Common myeloid progenitor, CD34-positive (primary cell): ENCODE data around the gene MAPKAP1.

ENCODE experiments used
- CTCF ChIA-PET: fragments of 350-600 bp; sonication (Branson Sonifier 250); formaldehyde crosslinking; loops from one replicate; lab custom pipeline; 2021; ENCODE audit warnings: antibody characterized with exemption; lab: Charles Lee
- POLR2A ChIA-PET: fragments of 350-600 bp; sonication (Branson Sonifier 250); formaldehyde crosslinking; loops from one replicate; lab custom pipeline; 2021; ENCODE audit warnings: antibody characterized with exemption; lab: Charles Lee
- DNase-seq, 3 donors: peaks; one replicate each; pipeline versions ENCODE4 v3.0.0 to v3.0.0-alpha.2; 2013
- H3K27ac ChIP-seq, 2 experiments: 1 replicate in 1 of 2; 2 replicates in 1 of 2; pipeline ENCODE4 v1.7.0; 2013; ENCODE audit warnings: inconsistent platforms in 2 of 2, low read length in 2 of 2, mild to moderate bottlenecking in 2 of 2, low read depth in 1 of 2, moderate library complexity in 1 of 2; ENCODE audit not compliant: severe bottlenecking in 2 of 2, insufficient read depth in 1 of 2, poor library complexity in 1 of 2
- H3K27me3 ChIP-seq, 5 experiments: replicated peaks in 2 of 5; 1 replicate in 3 of 5; 2 replicates in 2 of 5; pipeline versions ENCODE4 v1.6.1 to v1.7.0; 2013; ENCODE audit warnings: low read length in 4 of 5, mild to moderate bottlenecking in 2 of 5, moderate library complexity in 2 of 5, inconsistent platforms in 1 of 5; ENCODE audit not compliant: insufficient read depth in 5 of 5, control insufficient read depth in 4 of 5
- H3K36me3 ChIP-seq, 4 experiments: 1 replicate in 2 of 4; 2 replicates in 2 of 4; pipeline versions ENCODE4 v1.6.1 to v1.7.0; 2013; ENCODE audit warnings: low read length in 3 of 4, control low read depth in 1 of 4, mild to moderate bottlenecking in 1 of 4; ENCODE audit not compliant: control insufficient read depth in 4 of 4, insufficient read depth in 4 of 4
- H3K4me1 ChIP-seq, 4 experiments: 1 replicate in 3 of 4; 2 replicates in 1 of 4; pipeline versions ENCODE4 v1.6.1 to v1.7.1; 2013; ENCODE audit warnings: low read length in 3 of 4, mild to moderate bottlenecking in 3 of 4, control low read depth in 1 of 4, inconsistent platforms in 1 of 4, moderate library complexity in 1 of 4; ENCODE audit not compliant: control insufficient read depth in 4 of 4, insufficient read depth in 4 of 4; ENCODE audit errors: control extremely low read depth in 1 of 4
- H3K4me3 ChIP-seq, 7 experiments: 1 replicate in 4 of 7; 2 replicates in 3 of 7; pipeline versions ENCODE4 v1.5.1 to v1.7.0; 2013; ENCODE audit warnings: mild to moderate bottlenecking in 7 of 7, low read length in 6 of 7, moderate library complexity in 6 of 7, inconsistent platforms in 2 of 7, low read depth in 2 of 7, control low read depth in 1 of 7; ENCODE audit not compliant: insufficient read depth in 4 of 7, control insufficient read depth in 1 of 7; ENCODE audit errors: extremely low read depth in 1 of 7
- H3K9me3 ChIP-seq, 5 experiments: 1 replicate in 4 of 5; 2 replicates in 1 of 5; pipeline versions ENCODE4 v1.6.1 to v1.7.1; 2013; ENCODE audit warnings: low read length in 4 of 5, mild to moderate bottlenecking in 2 of 5, inconsistent platforms in 1 of 5, low read depth in 1 of 5, moderate library complexity in 1 of 5; ENCODE audit not compliant: control insufficient read depth in 4 of 5, insufficient read depth in 2 of 5; ENCODE audit errors: control extremely low read depth in 1 of 5
- whole genome bisulfite sequencing: methylation state at CpG from one replicate; pipeline ENCODE4 v1.1.5; 2013; ENCODE audit not compliant: insufficient coverage; 5-methylcytosine and 5-hydroxymethylcytosine counted together

MAPKAP1 gene

DNA sequence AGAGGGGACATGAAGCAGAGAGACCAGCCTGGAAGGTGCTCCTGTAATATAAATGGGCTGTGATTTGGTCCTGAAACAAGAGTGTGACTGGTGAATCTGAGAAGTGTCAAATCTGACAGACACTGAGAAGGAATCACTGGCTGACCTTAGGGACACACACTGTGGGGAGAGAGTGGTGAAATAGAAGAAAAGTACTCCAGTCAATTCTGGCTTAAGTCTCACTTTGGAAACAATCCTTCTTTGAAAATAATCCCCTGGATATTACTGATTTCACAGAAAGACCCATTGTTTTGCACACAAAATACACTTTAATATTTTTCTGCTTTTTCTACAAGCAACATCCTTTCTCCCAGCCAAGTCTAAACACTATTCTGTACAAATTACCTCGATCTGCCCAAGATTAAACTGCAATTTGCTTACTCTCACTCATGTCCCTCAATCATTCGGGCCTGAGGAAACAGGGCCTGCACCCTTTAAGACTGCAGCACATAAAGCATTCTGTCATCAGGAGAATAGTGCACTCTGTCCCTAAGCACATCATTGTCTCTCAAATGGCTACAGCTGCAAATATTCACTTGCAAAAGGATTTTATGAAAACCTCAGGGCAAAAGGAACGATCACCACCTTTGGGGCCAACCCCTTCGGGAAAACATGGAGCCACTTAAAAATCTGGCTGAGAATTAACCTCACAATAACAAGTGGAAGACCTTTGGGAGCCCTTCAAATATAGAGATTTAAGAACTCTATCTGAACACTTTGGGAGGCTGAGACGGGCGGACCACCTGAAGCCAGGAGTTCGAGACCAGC is 68.6 kb downstream of the MAPKAP1 start:
- no peaks in the 10 kb centered on the region for H3K9me3 ChIP-seq
- WGBS = 97% methylated on average over 6 of the region's 7 CpGs
- peaks cover 3 to 31% (median 9%) of the 10 kb centered on the region in 4 experiments for H3K4me1 ChIP-seq
- ChIA-PET CTCF (interaction anchor here (1.0 kb wide), 1 partner anchor 80 kb away, joined by 3 read pairs; no protein-coding TSS in a partner anchor), POLR2A (no interaction called here)
- no peaks in the 10 kb centered on the region for H3K36me3 ChIP-seq
- no peaks in the 10 kb centered on the region for H3K27me3 ChIP-seq
- DNase-seq = no peak
- no peak overlapping the region for H3K27ac ChIP-seq
- no peak overlapping the region for H3K4me3 ChIP-seq

DNA sequence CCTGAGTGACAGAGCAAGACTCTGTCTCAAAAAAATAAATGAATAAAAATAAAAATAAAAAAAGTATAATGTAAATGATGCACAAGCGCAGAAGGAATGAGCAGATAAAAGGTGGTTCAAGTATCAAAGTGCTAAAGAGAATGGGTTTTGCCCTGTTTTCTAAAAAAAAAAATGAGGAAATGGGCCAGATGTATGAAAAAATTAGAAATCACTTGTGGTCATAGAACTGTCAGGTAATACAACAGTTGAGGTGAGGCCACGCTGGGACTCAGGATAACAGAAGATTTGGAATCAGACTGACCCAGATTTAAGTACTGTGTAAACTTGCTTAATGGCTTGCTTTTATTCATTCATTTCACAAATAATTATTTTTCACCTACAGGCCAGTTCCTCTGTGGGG is 69.8 kb downstream of the MAPKAP1 start:
- no peaks in the 10 kb centered on the region for H3K27me3 ChIP-seq
- DNase-seq = peak in 2 of 3 donors; percentile 63 to 72
- peaks cover 13 to 43% (median 19%) of the 10 kb centered on the region in 4 experiments for H3K4me1 ChIP-seq
- CTCF ChIA-PET = interaction anchor here (0.6 to 1.0 kb wide), 2 partner anchors 9 to 79 kb away, joined by 3 read pairs; no protein-coding TSS in a partner anchor
- WGBS = 100% methylated on average over 1 of the region's 2 CpGs
- POLR2A ChIA-PET = no interaction called here
- no peak overlapping the region for H3K4me3 ChIP-seq
- no peaks in the 10 kb centered on the region for H3K36me3 ChIP-seq
- H3K27ac ChIP-seq = no peak overlapping the region
- H3K9me3 ChIP-seq = no peaks in the 10 kb centered on the region

DNA sequence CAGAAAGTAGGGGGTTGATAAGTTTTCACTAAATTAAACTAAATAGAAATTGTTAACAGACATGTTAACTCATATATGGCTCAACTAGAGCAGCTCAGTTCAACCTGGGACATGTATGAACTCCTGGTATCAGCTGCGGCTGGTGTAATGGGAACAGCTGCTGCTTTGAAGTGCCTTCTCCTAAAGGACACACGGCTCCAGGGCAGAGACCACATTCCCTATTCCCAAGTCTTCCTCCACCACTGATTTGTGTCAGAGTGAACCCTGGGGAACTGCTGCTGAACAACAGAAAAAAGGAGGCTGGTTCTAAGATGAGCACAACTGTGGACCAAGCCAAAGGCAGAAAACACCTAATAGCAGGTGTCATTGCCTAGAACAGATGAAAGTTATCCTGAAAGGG is 71.1 kb downstream of the MAPKAP1 start:
- DNase-seq = no peak
- WGBS = no CpG with 5 or more reads among the region's 2 CpGs
- H3K27ac ChIP-seq = no peak overlapping the region
- POLR2A ChIA-PET = no interaction called here
- no peaks in the 10 kb centered on the region for H3K27me3 ChIP-seq
- CTCF ChIA-PET = interaction anchor here (1.4 to 1.5 kb wide), 2 partner anchors 25 to 77 kb away, joined by 3 read pairs; no protein-coding TSS in a partner anchor
- peaks cover 13 to 55% (median 28%) of the 10 kb centered on the region in 4 experiments for H3K4me1 ChIP-seq
- H3K36me3 ChIP-seq = no peaks in the 10 kb centered on the region
- H3K4me3 ChIP-seq = no peak overlapping the region
- no peaks in the 10 kb centered on the region for H3K9me3 ChIP-seq

DNA sequence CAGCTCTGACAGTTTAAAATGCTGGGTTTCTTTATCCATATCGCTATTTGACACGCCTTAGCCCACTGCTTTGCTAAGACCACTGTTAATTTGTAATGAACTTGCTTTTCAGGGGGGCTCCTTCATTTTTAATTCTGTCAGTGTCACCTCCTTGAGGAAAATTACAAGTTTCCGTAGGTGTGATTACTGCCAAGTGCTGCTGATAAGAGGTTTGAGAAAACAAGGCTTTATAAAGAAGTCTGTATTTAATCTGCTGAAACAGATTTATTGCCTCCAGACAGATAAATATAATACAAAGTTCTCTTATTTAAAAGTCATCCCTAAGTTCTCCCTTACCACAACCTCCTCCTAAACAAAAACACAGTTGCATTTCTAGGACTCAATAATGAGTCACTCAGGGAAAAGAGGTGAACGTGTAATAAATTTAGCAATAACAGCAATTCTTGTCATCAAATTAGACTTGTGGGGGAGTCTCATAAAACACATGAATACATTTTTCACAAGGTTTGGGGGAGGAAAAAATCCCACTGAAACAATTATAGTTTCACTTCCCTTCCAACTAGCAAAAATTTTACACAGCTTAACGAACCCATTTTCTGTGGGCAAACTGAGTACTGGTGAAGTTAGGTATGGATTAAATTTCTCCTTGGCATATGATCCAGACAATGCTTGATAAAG is 72.8 kb downstream of the MAPKAP1 start:
- Histone ChIP-seq H3K27me3 (no peaks in the 10 kb centered on the region), H3K9me3 (no peaks in the 10 kb centered on the region), H3K4me3 (no peak overlapping the region), H3K4me1 (peaks cover 13 to 66% (median 30%) of the 10 kb centered on the region in 4 experiments), H3K36me3 (no peaks in the 10 kb centered on the region), H3K27ac (no peak overlapping the region)
- DNase-seq = no peak
- 100% methylated on average over 2 of the region's 5 CpGs for WGBS
- ChIA-PET POLR2A (no interaction called here), CTCF (interaction anchor here (1.4 to 1.8 kb wide), 2 partner anchors 12 to 76 kb away, joined by 3 to 5 read pairs; no protein-coding TSS in a partner anchor)

DNA sequence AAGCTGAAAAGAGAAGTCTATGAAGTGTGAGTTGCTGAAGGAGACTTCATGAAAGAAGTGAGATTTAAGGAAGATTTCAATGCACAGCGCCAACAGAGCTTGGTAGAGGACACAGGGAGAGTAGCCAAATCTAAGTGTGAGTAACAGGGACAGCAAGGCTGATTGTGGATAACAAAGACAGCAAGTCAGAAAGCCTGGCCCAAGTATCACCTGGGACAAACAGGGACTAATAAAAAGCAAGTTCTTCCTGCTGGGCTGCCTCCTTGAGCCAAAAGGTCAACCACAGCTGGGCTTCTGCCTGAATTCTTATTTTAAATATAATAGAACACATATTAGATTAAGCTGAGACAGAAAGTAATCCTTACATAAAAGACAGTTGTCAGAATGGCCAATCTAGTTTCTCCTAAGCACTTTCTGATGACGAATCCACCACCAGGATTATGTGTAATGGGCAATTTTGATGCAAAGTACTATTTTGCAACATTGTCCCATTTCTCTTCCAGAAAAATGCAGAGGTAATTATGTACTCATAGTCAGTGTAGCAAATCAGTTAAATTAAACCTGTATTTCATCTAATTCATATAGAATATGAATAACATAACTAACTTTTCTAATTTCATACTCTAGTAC is 73.8 kb downstream of the MAPKAP1 start:
- H3K27me3 ChIP-seq = no peaks in the 10 kb centered on the region
- H3K9me3 ChIP-seq = no peaks in the 10 kb centered on the region
- no peaks in the 10 kb centered on the region for H3K36me3 ChIP-seq
- ChIA-PET CTCF (interaction anchor here (0.8 to 1.8 kb wide), 4 partner anchors 13 to 103 kb away, joined by 3 to 6 read pairs (median 4); partner anchors contain the start of gene MAPKAP1), POLR2A (no interaction called here)
- peaks cover 17 to 69% (median 31%) of the 10 kb centered on the region in 4 experiments for H3K4me1 ChIP-seq
- WGBS = 7% methylated on average over 1 of the region's 2 CpGs
- no peak overlapping the region for H3K27ac ChIP-seq
- peak in 1 of 3 donors; percentile 20 for DNase-seq
- peak overlapping the region in 1 of 7 experiments; percentile 49 for H3K4me3 ChIP-seq

DNA sequence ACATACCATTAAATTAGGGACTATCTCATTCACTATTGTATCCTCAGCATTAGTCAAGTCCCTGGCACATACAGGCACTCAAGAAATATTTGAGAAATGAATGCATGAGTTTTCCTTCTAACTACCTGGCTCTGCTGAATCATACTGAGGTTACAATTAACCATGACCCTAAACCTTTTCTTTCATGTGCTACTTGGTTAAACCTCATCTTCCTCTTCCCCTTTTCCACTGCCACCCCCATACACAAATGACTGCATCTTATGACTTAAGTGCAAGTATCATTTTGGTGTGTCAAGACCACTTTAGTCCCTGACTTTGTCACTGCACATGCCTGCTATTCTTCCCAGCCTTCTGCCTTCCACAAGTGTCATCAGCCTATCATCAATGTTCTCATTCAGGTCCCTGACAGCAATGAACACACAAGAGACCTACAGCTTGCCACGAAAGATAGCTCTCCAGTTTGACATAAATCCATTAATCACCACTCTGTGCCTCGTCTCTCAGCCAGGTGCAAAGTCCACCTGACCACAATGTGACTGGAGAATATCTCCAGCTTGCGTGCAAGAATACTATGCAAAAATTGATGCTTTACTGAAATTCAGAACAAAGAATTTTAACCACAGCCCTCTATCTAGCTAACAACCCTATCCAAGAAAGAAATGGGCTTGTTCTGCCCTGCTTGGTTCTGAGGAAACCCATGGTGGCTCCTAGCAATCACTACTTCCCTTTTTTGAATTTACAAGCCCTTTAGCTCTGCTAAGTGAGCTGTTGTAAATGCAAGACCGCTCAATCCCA is 74.5 kb downstream of the MAPKAP1 start:
- Histone ChIP-seq H3K27ac (peak overlapping the region in 1 of 2 experiments; percentile 58), H3K4me1 (peaks cover 17 to 65% (median 31%) of the 10 kb centered on the region in 4 experiments), H3K36me3 (no peaks in the 10 kb centered on the region), H3K4me3 (peak overlapping the region in 2 of 7 experiments; percentile 27 to 49), H3K9me3 (no peaks in the 10 kb centered on the region), H3K27me3 (no peaks in the 10 kb centered on the region)
- ChIA-PET CTCF (interaction anchor here (0.8 to 1.8 kb wide), 4 partner anchors 14 to 103 kb away, joined by 3 to 6 read pairs (median 4); partner anchors contain the start of gene MAPKAP1), POLR2A (interaction anchor here (1.0 kb wide), 1 partner anchor 51 kb away, joined by 3 read pairs; no protein-coding TSS in a partner anchor)
- WGBS = 0% methylated on average over 3 of the region's 4 CpGs
- peak; percentile 74 to 97 (median 95) for DNase-seq
